ENCODE data around the gene TDP1.

TDP1 gene
- long read RNA-seq, donor 1, partial matches to known transcripts, result 0 of 3 reads
- long read RNA-seq, donor 1, other reads (novel, unspliced or antisense), result 0 of 3 reads
- long read RNA-seq, donor 2, partial matches to known transcripts, result 0 of 3 reads
- long read RNA-seq, donor 2, other reads (novel, unspliced or antisense), result 0 of 3 reads
- long read RNA-seq, donor 3, partial matches to known transcripts, result 0 of 4 reads
- long read RNA-seq, donor 3, other reads (novel, unspliced or antisense), result 0 of 4 reads
- long read RNA-seq, donor 4, partial matches to known transcripts, result 5 of 7 reads
- long read RNA-seq, donor 4, other reads (novel, unspliced or antisense), result 0 of 7 reads
- long read RNA-seq, donor 5, partial matches to known transcripts, result 0 of 3 reads
- long read RNA-seq, donor 5, other reads (novel, unspliced or antisense), result 0 of 3 reads
- long read RNA-seq, donor 6, partial matches to known transcripts, result 0 of 6 reads
- long read RNA-seq, donor 6, other reads (novel, unspliced or antisense), result 0 of 6 reads
- long read RNA-seq, donor 7, result 0 reads
- long read RNA-seq, donor 8, partial matches to known transcripts, result 0 of 3 reads
- long read RNA-seq, donor 8, other reads (novel, unspliced or antisense), result 0 of 3 reads

- DNase-seq, result peak; percentile 94
Observed at GRCh38 chr14:89955745-89956660, at the start of gene TDP1. TDP1 (plus strand) TSS chr14:89955927; CDS start chr14:89963115, 7,188 bp downstream.

GRCh38 chr14:89906000-89906399 is 49.7 kb upstream of the TDP1 start:
- no peak for DNase-seq

- no peak for DNase-seq
Observed at GRCh38 chr14:89907655-89908054, 48.1 kb upstream of the TDP1 start.

DNA sequence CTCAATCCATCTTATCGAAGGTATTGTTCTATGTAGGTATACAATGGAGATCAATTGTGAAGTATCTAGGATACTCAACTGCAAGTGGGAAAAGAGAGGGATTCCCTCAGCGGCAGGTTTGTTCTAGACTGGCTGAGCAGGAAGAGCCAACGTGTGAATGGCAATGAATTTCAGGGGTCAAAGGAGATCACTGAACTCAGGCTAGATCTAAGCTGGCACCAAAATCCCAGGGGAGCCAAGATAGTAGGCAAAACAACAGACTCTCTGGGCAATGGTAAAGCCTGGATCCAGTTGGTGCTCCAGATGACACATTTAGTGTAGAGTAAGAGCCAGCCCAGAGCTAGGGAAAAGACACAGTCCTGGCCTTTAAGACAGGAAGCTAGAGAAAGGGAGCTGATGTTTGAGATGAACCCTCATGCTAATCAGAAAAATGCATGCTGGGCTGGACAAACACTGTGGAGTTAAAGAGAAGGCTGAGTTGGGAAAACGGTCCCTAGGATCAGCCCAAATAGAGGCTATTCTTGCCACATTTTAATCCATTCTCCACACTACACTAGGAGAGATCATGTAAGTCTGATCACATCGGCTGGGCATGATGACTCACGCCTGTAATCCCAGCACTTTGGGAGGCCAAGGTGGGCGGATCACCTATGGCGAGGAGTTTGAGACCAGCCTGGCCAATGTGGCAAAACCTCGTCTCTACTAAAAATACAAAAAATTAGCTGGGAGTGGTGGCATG is 46.8 kb upstream of the TDP1 start:
- DNase-seq, result no peak

DNA sequence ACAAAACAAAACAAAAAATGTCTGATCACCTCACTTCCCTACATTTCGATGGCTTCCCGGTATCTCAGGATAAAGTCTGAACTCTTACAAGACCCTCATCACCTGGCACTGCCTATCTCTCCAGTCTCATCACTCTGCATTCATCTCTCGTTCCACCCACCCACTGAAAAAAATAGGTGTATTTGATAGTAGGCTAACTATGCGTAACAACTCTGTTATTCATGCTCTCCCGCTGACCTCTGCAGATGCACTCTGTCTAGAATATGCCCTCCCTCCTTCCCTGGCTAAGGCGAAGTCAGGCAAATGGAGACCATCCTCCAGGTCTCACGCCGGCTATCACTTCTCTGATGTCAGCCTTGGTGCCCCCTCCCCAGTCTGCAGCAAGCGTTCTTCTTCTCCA is 46.1 kb upstream of the TDP1 start:
- no peak for DNase-seq

- DNase-seq, result peak; percentile 19
Observed at GRCh38 chr14:89910691-89911009, 45.1 kb upstream of the TDP1 start.

DNA sequence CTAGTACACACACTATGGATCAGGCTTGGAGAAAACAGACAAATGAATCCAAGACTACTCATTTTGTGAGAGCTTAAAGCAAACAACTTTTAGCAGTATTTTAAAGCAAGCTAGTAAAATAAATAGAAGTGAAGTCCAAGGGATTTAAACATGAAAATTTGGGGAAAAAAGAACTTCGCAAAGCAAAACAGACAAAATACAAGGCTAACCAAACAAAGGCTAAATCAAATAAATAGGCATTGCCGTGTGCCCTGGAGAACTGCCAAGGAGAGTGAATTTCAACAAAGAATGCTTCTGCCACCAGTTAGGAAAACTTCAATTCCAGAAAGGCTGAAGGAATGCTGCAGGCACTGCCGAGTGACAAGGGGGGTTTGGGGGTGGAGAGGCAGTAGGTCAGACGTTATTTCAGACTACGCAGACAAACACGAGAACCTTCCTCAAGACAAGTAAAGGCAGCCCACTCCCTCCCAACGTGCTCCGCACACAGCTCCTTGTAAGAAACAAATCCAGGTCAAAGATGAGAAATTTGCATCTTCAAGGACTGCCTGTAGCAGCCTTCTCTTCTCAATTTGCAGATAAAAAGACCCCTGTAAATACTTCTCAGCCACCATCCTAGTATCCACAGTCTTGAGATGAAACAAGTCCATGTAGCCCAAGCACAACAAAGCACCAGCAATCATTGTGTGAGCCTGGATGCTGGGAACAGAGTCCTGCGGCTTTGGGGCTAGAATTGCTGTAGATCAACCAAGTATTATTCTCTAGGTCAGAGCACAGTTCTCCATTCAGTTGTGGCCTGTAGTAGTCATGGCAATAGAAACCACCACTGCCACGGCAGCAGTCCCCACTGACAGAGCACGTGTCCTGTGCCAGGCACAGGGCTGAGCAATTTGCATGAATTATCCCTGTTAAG is 44.5 kb upstream of the TDP1 start:
- DNase-seq, result peak; percentile 50

GRCh38 chr14:89912221-89912620 is 43.5 kb upstream of the TDP1 start:
- DNase-seq, result no peak

DNA sequence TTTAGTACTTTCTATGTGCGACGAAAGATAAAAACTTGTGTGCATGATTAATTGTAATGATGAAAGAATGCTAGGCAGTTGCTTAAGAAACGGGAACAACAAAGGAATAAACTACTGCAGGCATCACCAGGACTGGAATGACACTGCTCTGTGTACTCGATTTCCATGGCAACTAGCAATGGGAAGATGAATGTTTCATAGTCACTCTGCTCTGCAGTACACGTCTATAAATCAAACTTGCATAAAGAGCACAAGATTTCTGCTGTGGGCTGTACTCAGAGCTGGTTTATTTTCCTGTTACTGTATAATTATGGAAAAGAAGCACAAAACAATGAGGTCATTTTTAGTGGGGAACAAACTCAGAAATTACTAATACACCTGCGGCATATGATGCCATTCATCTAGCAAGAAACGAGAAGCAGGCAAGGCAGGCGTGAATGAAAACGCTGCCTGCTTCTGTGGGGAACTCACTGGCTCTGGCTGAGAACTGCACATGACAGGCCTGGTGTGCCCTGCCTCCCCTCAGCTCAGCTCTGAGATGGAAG is 43.0 kb upstream of the TDP1 start:
- peak; percentile 28 for DNase-seq

DNA sequence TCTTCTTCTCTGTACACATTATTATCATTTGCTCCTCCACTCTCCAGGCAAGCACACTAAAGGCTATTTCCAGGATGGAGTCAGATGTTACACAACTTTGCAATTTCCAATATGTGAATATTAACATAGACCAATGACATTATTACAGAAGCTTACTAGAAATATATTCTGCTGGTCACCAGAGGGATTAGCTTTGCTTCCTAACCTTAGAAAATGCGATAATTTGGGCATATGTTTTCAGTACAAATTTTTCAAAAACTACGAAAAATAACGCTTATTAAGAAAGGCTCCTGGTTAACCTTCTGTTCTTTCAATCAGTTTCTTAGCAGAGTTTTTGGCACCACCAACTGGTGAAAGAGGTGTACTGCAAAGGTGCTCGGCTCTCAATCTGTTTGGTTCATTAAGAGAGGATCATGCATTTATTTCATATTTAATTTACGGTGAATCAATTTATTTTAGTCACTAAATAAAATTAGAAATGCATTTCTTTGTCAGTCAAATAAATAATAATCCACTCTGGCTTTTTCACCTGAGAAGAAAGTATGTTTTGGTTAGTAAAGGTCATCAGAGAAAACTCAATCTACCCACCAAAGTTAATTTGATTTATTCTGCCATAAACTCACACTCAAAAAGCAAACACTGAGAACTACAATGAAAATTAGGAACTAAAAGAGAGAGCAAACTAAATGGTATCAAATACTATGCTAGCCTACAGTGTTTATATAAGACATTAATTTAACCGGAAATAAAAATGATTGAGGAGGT is 40.4 kb upstream of the TDP1 start:
- DNase-seq, result peak; percentile 29

GRCh38 chr14:89918721-89919120 is 37.0 kb upstream of the TDP1 start:
- no peak for DNase-seq

DNA sequence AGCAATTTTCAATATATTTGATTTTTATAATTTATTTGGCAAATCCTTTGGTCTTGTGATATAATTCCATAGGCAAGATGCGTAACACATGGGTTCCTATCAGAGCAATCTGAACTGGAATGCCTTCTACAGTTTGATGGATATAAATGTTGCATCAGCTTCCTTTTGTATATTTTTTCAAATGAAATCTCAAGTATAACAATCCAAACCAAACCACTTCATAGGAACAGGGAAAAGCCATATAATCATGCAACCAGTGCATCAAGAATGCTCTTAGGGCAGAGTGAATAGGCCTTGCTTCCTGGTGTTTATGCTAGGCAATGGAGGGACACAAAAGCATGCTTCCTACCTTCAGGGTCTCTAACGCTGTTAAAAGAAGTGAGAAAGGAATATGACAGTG is 35.7 kb upstream of the TDP1 start:
- DNase-seq, result no peak

- DNase-seq, result no peak
Observed at GRCh38 chr14:89921346-89921745, 34.4 kb upstream of the TDP1 start.

DNA sequence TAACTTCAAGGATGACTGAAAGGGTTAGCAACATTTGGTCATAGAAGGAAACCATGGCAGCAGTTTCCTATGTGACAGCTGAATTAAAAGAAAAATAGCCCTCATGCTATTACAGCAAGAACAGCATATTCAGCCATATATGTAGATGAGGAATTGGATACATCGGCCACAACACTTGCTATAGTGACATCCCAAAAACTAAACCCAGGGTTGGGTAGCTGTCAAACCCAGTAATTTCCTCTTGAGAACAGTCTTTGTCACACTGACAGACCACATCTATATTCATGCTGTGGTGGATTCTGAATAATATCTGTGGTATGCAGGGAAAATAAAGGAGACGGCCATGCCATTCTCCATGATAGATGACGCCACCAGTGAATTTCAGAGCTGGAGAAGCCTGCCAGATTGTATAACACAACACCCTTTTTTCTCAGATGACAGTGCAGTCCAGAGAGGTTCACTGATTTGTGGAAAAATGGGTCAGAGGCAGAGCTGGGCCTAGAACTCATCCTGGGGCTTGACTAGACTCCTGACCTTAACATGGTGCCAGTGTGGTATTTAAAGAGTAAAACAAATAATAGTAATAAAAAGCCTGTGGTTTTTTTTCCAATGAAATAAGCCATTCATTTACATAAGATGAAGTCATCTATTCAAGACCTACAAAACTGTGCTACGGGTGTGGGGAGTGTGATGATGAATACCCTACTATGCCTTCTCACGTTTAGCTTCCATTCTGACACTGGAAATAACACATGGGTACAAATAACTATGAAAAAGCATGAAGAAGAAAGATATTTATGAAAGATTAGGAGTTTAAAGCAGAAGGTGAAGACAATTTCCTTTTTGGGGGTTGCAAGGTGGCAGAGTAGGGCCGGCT is 33.5 kb upstream of the TDP1 start:
- DNase-seq, result no peak

DNA sequence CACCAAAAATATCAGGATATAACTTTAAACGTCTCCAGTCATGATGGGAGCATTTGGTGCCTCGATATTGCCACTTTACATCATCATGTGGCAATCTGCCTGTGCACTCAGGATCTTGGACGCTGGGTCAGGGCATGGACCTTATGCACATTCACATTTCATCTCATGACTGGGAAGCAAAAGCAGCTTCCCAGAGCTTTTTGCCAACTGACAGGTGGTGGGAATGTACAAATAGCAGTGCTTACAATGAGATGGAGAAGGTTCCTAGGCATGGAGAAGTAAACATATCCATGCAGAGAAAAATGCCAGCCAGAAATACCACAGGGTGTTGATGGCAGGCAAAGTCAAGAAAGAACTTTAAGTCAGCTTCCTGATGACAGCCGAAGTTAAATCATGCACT is 31.5 kb upstream of the TDP1 start:
- no peak for DNase-seq

- no peak for DNase-seq
Observed at GRCh38 chr14:89926694-89927093, 29.0 kb upstream of the TDP1 start.

GRCh38 chr14:89927186-89927865 is 28.4 kb upstream of the TDP1 start:
- DNase-seq, result no peak

GRCh38 chr14:89933002-89933401 is 22.7 kb upstream of the TDP1 start:
- DNase-seq, result no peak

All from right kidney (tissue), 9 donors.